GM20000 (cell line): ENCODE measurements around the gene SLC38A6.

Experiments
- DNase-seq: peaks from one replicate; pipeline ENCODE4 v3.0.0; 2012; ENCODE audit warnings: low spot score
- TF ChIP-seq, protein P1 (sequence below): IDR thresholded peaks from 2 replicates; pipeline ENCODE4 v1.5.1; 2012; ENCODE audit warnings: mild to moderate bottlenecking, control low read depth; ENCODE audit errors: extremely low read depth, missing control alignments

The SLC38A6 gene

DNA sequence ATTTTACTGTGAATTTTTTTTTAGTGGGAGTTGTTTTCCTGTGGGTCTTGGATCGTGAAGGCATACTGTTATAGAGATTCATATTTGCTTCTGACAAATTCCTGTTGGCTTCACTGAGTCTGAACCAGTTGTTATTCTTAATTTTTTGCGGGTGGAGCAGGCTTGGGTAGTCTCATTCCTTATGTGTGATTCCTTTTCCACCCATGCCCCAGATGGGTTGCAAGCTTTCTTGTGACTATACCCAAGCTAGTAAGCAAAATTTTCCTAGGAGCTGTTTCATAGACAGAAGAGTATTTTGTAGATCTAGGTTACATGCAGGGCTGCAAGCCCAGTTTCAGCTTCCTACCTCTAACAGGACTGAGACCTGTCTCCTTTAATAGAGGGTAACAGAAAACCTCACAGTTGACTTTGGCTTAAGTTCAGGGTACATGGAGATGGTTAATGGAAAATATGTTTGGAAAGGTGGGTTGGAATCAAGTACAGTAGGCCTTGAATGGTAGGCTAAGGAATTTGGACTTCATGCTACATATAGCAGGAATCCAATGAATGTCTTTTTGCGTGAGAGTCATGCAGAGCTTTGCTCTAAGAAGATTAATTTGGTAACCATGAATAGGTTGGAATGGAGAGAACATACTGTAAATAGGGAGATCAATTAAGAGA is 29.1 kb upstream of the SLC38A6 start:
- no peak for DNase-seq
- TF ChIP-seq, protein P1, sequence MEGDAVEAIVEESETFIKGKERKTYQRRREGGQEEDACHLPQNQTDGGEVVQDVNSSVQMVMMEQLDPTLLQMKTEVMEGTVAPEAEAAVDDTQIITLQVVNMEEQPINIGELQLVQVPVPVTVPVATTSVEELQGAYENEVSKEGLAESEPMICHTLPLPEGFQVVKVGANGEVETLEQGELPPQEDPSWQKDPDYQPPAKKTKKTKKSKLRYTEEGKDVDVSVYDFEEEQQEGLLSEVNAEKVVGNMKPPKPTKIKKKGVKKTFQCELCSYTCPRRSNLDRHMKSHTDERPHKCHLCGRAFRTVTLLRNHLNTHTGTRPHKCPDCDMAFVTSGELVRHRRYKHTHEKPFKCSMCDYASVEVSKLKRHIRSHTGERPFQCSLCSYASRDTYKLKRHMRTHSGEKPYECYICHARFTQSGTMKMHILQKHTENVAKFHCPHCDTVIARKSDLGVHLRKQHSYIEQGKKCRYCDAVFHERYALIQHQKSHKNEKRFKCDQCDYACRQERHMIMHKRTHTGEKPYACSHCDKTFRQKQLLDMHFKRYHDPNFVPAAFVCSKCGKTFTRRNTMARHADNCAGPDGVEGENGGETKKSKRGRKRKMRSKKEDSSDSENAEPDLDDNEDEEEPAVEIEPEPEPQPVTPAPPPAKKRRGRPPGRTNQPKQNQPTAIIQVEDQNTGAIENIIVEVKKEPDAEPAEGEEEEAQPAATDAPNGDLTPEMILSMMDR, result no peak

DNA sequence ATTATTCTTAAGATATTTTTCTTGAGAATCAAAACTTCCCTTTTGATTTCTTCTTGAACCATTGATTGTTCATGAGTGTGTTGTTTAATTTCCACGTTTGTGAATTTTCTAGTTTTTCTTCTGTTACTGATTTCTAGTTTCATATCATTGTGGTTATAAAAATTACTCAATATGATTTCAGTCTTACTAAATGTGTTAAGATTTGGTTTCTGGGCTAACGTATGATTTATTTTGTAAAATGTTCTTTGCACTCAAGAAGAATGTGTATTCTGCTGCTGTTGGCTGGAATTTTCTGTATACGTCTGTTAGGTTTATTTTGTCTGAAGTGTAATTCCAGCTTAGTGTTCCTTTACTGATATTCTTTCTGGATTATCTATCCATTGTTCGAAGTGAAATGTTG is 24.8 kb upstream of the SLC38A6 start:
- no peak for DNase-seq
- TF ChIP-seq, protein P1, result no peak

DNA sequence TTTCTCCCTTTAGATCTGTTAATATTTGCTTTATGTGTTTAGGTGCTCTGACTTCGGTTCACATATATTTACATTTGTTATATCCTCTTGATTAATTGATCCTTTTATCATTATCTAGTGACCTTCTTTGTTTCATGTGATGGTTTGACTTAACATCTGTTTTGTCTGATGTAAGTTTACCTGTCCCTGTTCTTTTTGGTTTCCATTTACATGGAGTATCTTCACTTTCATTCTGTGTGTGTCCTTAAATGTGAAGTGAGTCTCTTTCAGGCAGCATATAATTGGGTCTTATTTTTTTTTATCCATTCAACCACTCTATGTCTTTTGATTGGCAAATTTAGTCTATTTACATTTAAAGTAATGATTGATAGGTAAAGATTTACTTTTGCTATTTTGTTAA is 24.4 kb upstream of the SLC38A6 start:
- no peak for DNase-seq
- TF ChIP-seq, protein P1, result no peak

DNA sequence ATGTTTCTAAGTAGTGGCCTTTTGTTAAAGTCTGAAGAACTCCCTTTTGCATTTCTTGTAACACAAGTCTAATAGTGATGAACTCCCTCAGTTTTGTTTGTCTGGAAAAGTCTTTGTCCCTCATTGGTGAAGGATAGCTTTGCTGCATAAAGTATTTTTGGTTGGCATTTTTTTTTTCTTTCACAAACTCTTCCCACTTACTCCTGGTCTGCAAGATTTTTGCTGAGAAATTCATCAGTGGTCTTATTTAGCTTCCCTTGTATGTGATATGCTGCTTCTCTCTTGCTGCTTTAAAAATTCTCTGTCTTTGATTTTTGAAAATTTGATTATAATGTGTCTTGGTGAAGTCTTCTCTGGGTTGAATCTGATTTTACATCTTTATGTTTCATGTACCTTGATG is 22.9 kb upstream of the SLC38A6 start:
- TF ChIP-seq, protein P1, result no peak
- DNase-seq, result no peak

DNA sequence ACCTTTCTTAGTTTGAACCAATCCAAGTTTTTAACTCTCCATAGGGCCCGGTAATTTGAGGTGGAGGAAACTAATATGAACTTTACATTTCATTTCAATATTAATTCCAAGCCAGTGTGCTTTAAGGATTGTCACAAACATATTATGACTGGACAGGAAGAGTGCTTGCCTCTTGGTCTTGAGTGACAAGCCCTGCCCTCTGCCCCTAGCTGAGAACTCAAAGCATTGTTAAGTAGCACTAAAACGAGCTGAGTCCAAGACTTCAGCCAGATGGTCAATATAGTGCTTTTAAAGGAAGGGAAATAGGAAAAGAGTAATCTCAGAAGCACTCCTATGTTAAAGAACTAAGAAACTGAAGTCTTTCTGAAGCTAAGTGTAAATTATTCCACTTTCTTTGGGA is 17.3 kb upstream of the SLC38A6 start:
- TF ChIP-seq, protein P1, result no peak
- DNase-seq, result no peak

DNA sequence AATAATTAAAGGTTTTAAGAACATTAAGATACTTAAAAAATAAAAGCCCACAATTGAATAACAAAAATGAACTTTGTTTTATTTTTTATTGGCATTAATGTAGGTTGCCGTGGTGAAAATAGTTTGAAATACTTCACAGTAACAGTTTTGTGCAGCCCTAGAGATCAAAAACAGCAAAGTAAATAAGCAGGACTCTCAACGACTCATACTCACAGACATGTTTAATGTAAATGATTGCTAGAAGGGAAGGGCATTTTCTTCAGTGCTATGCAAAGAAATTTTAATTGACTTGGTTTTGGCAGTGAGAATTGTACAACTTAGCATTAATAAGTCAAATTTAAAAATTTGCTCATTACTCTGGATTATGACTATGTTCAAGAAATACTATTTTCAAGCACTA is 16.1 kb upstream of the SLC38A6 start:
- TF ChIP-seq, protein P1, result no peak
- DNase-seq, result no peak

DNA sequence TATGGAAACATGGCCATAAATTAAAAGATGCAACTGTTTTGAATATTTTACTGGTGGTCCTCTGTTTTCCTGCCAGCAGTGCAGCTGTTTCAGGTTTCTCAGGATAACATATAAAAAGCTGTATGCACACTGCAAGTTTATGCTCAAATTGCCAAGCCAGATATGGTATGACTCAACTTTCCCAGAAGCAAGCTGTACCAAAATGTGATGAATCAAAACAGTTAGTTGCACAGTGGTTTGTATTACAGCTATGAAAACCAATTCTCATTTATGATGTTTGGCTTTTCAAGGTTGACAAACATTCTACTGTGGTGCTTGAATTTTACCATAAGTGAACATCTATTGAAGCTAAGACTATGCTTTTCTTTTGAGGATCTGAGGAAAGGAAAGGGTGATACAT is 15.6 kb upstream of the SLC38A6 start:
- TF ChIP-seq, protein P1, result no peak
- DNase-seq, result no peak
